Colonic mucosa (tissue), 4 donors: ENCODE data around the gene PPM1M. TPM values are rescaled to one million over a fixed set of nuclear protein-coding genes. Genes with fewer than 3 reads are reported as not detected.
"Not testable (repeated sequence)": the region's sequence is repeated elsewhere in the genome, so short reads cannot be mapped to it uniquely, and the experiment has no call there.

ENCODE experiments used
- DNase-seq: peaks from one replicate; pipeline ENCODE4 v3.0.0-alpha.2; 2020
- H3K27ac ChIP-seq: fragments of 200-600 bp; one replicate; pipeline ENCODE4 v1.8.0; 2021
- H3K27me3 ChIP-seq: fragments of 200-600 bp; one replicate; pipeline ENCODE4 v1.8.0; 2021
- H3K36me3 ChIP-seq: fragments of 200-600 bp; one replicate; pipeline ENCODE4 v1.8.0; 2021
- H3K4me1 ChIP-seq: fragments of 200-600 bp; one replicate; pipeline ENCODE4 v1.8.0; 2021; ENCODE audit warnings: mild to moderate bottlenecking
- H3K4me3 ChIP-seq: fragments of 200-600 bp; one replicate; pipeline ENCODE4 v1.8.0; 2021
- H3K9ac ChIP-seq, 2 donors: one replicate each; pipeline ENCODE4 v1.7.0; 2013; ENCODE audit warnings: control low read depth in 2 of 2, low read depth in 2 of 2, low read length in 2 of 2
- H3K9me3 ChIP-seq: fragments of 200-600 bp; one replicate; pipeline ENCODE4 v1.8.0; 2021
- CTCF ChIP-seq: fragments of 200-600 bp; IDR thresholded peaks from one replicate; pipeline ENCODE4 v1.8.0; 2022; ENCODE audit warnings: antibody characterized with exemption, mild to moderate bottlenecking
- intact Hi-C: fragments of 100-400 bp; cut with DNase I; formaldehyde crosslinking; loops from one replicate; pipeline ENCODE4 v1.14.1; 2022
- total RNA-seq, 2 donors: library from RNA; stranded (reverse); fragmentation: NEBNext Ultra II Directional in 1 of 2; extraction: Animal tissue kit (Norgen Biotek cat#: 25700) in 1 of 2; gene quantifications; one replicate each; pipeline ENCODE4 v1.2.1, GENCODE V29; 2021
- donor health status: healthy.
- donor health status: DM: no; HTN: no; CAD: no.
- donor health status: DM: no; HTN: no; CAD: no.

The PPM1M gene
- total RNA-seq, 2 donors from 2014 or later = 5.4 to 8.1 TPM

- Histone ChIP-seq H3K27me3 (no peaks in the 10 kb centered on the region), H3K27ac (peak overlapping the region; percentile 62), H3K4me3 (no peak overlapping the region), H3K9me3 (no peaks in the 10 kb centered on the region), H3K9ac (no peak overlapping the region), H3K4me1 (no peaks in the 10 kb centered on the region), H3K36me3 (peaks cover 34% of the 10 kb centered on the region)
- no peak for DNase-seq
- TF ChIP-seq CTCF = no peak
- intact Hi-C loops = loop anchor here (5.0 kb wide), 1 partner anchor 32 kb away; the partner anchor contains the start of gene TWF2
These were observed 24.2 kb downstream of the PPM1M start for GRCh38 chr3:52269776-52270175.

- no peak for TF ChIP-seq CTCF
- no peak overlapping the region for H3K9ac ChIP-seq
- H3K9me3 ChIP-seq = no peaks in the 10 kb centered on the region
- peak overlapping the region; percentile 62 for H3K27ac ChIP-seq
- no peaks in the 10 kb centered on the region for H3K4me1 ChIP-seq
- H3K27me3 ChIP-seq = no peaks in the 10 kb centered on the region
- H3K4me3 ChIP-seq = no peak overlapping the region
- DNase-seq = no peak
- peaks cover 30% of the 10 kb centered on the region for H3K36me3 ChIP-seq
- intact Hi-C loops = loop anchor here (5.0 kb wide), 1 partner anchor 33 kb away; the partner anchor contains the start of gene TWF2
These were observed 24.7 kb downstream of the PPM1M start for GRCh38 chr3:52270252-52270754.

GRCh38 chr3:52272172-52272571 is 26.6 kb downstream of the PPM1M start:
- Histone ChIP-seq H3K27ac (peak overlapping the region; percentile 2), H3K36me3 (peaks cover 17% of the 10 kb centered on the region), H3K9ac (peak overlapping the region in 1 of 2 donors; percentile 17)
- DNase-seq, H3K9me3 ChIP-seq, H3K4me1 ChIP-seq, H3K27me3 ChIP-seq, H3K4me3 ChIP-seq: not testable (repeated sequence)
- intact Hi-C loops = loop anchor here (5.0 kb wide), 1 partner anchor 35 kb away; the partner anchor contains the start of gene TWF2

GRCh38 chr3:52272831-52273230 is 27.3 kb downstream of the PPM1M start:
- H3K27me3 ChIP-seq = no peaks in the 10 kb centered on the region
- intact Hi-C loops = loop anchor here (5.0 kb wide), 1 partner anchor 36 kb away; the partner anchor contains the start of gene TWF2
- H3K4me3 ChIP-seq = no peak overlapping the region
- H3K9me3 ChIP-seq = no peaks in the 10 kb centered on the region
- no peak for TF ChIP-seq CTCF
- no peak for DNase-seq
- no peaks in the 10 kb centered on the region for H3K4me1 ChIP-seq
- H3K36me3 ChIP-seq = peaks cover 16% of the 10 kb centered on the region
- no peak overlapping the region for H3K27ac ChIP-seq
- no peak overlapping the region for H3K9ac ChIP-seq

- H3K27me3 ChIP-seq, H3K4me3 ChIP-seq, H3K36me3 ChIP-seq, H3K9me3 ChIP-seq, H3K9ac ChIP-seq, H3K4me1 ChIP-seq, H3K27ac ChIP-seq, DNase-seq: not testable (repeated sequence)
- intact Hi-C loops = loop anchor here (5.0 kb wide), 1 partner anchor 37 kb away; the partner anchor contains the start of gene TWF2
These were observed 29.2 kb downstream of the PPM1M start for GRCh38 chr3:52274781-52275180.

- Histone ChIP-seq H3K36me3 (no peaks in the 10 kb centered on the region), H3K4me3 (peak overlapping the region; percentile 79), H3K27me3 (no peaks in the 10 kb centered on the region), H3K27ac (peak overlapping the region; percentile 98), H3K9me3 (no peaks in the 10 kb centered on the region), H3K4me1 (no peaks in the 10 kb centered on the region), H3K9ac (peak overlapping the region; percentile 93 to 97)
- intact Hi-C loops = no loop called here
- DNase-seq = peak; percentile 81
- no peak for TF ChIP-seq CTCF
These were observed 31.8 kb downstream of the PPM1M start for GRCh38 chr3:52277071-52277964.
